ENCODE data around the gene SDK1. TPM values are rescaled to one million over a fixed set of nuclear protein-coding genes. Genes with fewer than 3 reads are reported as not detected.

The SDK1 gene
- total and polyA plus RNA-seq, 2 of the 8 experiments (the other 6 are each of a cell fraction or from before 2014, with no cell fraction given) = 3.3 to 7.2 TPM

GRCh38 chr7:3425087-3425486, 124.0 kb downstream of the SDK1 start:
- Histone ChIP-seq H2BK120ac (replicated peaks; ENCODE audit: low read depth, low read length) (no peak overlapping the region), H4K5ac (ENCODE audit: insufficient read length, low read depth, low read length) (no peak overlapping the region), H3K4me3 (ENCODE audit: extremely low read depth in 1 of 4, insufficient read depth in 2 of 4, low read depth in 3 of 4, low read length in 4 of 4) (no peak overlapping the region), H2AK5ac (ENCODE audit: low read depth, low read length) (no peak overlapping the region), H4K91ac (replicated peaks; ENCODE audit: insufficient read length, low read length) (no peak overlapping the region), H2AFZ (ENCODE audit: low read length) (no peak overlapping the region), H3K14ac (ENCODE audit: insufficient read length) (no peak overlapping the region), H4K8ac (ENCODE audit: extremely low read depth, insufficient read depth, low read length) (no peak overlapping the region), H2BK5ac (ENCODE audit: low read depth, low read length) (no peak overlapping the region), H3K79me1 (ENCODE audit: low read depth, low read length) (no peaks in the 10 kb centered on the region), H3K18ac (ENCODE audit: extremely low read depth, low read length) (no peak overlapping the region), H3K23me2 (ENCODE audit: low read depth, low read length) (no peaks in the 10 kb centered on the region), H3K27me3 (replicated peaks in 1 of 4; ENCODE audit: control insufficient read depth in 3 of 4, extremely low read depth in 1 of 4, insufficient read depth in 3 of 4, low read length in 3 of 4) (no peaks in the 10 kb centered on the region), H4K20me1 (replicated peaks in 1 of 2; ENCODE audit: control insufficient read depth in 1 of 2, insufficient read depth in 2 of 2, low read length in 2 of 2) (no peaks in the 10 kb centered on the region), H3K4ac (replicated peaks; ENCODE audit: insufficient read length, low read depth, low read length) (no peak overlapping the region), H3K36me3 (ENCODE audit: control insufficient read depth in 2 of 4, insufficient read depth in 4 of 4, low read length in 3 of 4) (no peaks in the 10 kb centered on the region), H3K4me1 (replicated peaks in 1 of 4; ENCODE audit: control insufficient read depth in 3 of 4, insufficient read depth in 4 of 4, low read length in 3 of 4) (peaks cover 0 to 3% (median 0%) of the 10 kb centered on the region in 4 experiments; a peak in 2 of 7 replicates), H2BK12ac (ENCODE audit: low read depth, low read length) (no peak overlapping the region), H3K4me2 (ENCODE audit: insufficient read depth in 1 of 2, low read depth in 2 of 2, low read length in 2 of 2) (no peak overlapping the region), H3K9ac (replicated peaks in 1 of 4; ENCODE audit: extremely low read depth in 1 of 4, low read depth in 3 of 4, low read length in 3 of 4) (no peak overlapping the region), H3K9me3 (ENCODE audit: insufficient read depth in 2 of 2, low read depth in 1 of 2, low read length in 1 of 2) (no peaks in the 10 kb centered on the region), H3K23ac (ENCODE audit: insufficient read length) (no peak overlapping the region), H2BK15ac (ENCODE audit: low read length) (no peak overlapping the region), H3K79me2 (ENCODE audit: control insufficient read depth in 1 of 2, insufficient read depth in 2 of 2, low read length in 2 of 2) (no peaks in the 10 kb centered on the region), H3K27ac (ENCODE audit: low read depth, low read length) (no peak overlapping the region), H3K56ac (replicated peaks; ENCODE audit: insufficient read length, low read depth, low read length) (no peak overlapping the region), H2BK20ac (ENCODE audit: low read length) (no peak overlapping the region)
- CTCF ChIA-PET (ENCODE audit: partially characterized antibody) = interaction anchor here (0.6 kb wide), 2 partner anchors 134 to 620 kb away, joined by 3 read pairs; no protein-coding TSS in a partner anchor
- POLR2A ChIA-PET (ENCODE audit: partially characterized antibody) = no interaction called here
- FAIRE-seq (no peak), DNase-seq (ENCODE audit: low read depth in 1 of 2, low spot score in 2 of 2) (no peak)
- TF ChIP-seq HDAC6 (IDR thresholded peaks at IDR 0.05; ENCODE audit: low read depth, low read length) (no peak), TCF12 (IDR thresholded peaks at IDR 0.05; ENCODE audit: low read depth, low read length) (no peak), BACH1 (IDR thresholded peaks at IDR 0.05; ENCODE audit: low read length) (no peak), RAD21 (IDR thresholded peaks at IDR 0.05 in 1 of 2, conservative IDR thresholded peaks at IDR 0.05 in 1 of 2; ENCODE audit: low read depth in 2 of 2, low read length in 2 of 2) (no peak), CBX5 (IDR thresholded peaks at IDR 0.05; ENCODE audit: low read depth, low read length) (no peak), CREB1 (IDR thresholded peaks at IDR 0.05) (no peak), KDM1A (IDR thresholded peaks at IDR 0.05; ENCODE audit: borderline replicate concordance, low read length) (no peak), POLR2AphosphoS5 (IDR thresholded peaks at IDR 0.05; ENCODE audit: low read depth, low read length) (no peak), JUN (IDR thresholded peaks at IDR 0.05; ENCODE audit: low read depth, low read length) (no peak), E2F6 (IDR thresholded peaks at IDR 0.05) (no peak), TAF1 (IDR thresholded peaks at IDR 0.05; ENCODE audit: low read depth, low read length) (no peak), JUND (IDR thresholded peaks at IDR 0.05; ENCODE audit: low read length) (no peak), RBBP5 (IDR thresholded peaks at IDR 0.05; ENCODE audit: borderline replicate concordance, low read depth, low read length) (no peak), SIRT6 (IDR thresholded peaks at IDR 0.05; ENCODE audit: low read length) (no peak), MAFK (IDR thresholded peaks at IDR 0.05; ENCODE audit: low read depth, low read length) (no peak)
